Activated T-helper 1 cell treated with Interleukin-2 at 50 U/mL for 16 hours (primary cell): ENCODE data around the gene MAGOHB.

Experiments used
- DNase-seq: peaks from one replicate; pipeline ENCODE4 v3.0.0-alpha.2; 2020; ENCODE audit warnings: low read depth

MAGOHB gene

DNA sequence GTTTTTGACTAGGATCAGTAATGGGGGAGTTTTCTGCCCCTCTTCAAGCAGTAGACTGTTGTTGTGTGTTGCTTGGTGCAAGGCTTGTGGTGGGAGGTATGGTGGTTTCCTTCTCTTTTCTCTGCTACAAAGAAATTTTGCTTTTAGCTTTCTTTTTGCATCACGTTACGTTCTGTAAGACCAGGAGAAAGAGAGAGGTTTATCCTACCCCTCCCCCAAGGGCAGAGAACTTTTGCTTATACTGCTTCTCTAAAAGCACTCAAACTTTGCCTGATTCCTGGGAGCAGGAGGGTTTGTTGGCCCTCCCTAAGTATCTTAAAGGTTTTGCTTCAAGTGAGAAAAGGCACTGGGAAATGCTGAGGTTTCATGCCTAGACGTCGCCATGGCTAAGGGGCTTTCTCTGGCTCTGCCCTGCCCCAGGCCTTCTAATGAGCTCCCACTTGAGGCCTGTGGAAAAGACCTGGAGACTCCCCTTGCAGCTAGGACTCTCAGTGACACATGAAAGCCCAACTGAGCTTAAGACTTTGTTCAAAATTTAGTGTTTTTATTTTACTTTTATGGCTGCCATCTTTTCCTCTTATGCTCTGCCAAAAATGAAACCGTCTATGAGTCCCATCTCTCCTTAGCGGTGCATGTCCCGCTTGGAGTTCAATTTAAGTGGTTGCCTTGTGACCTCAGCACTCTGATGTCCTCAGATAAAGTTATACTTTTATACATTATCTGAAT, 58.5 kb downstream of the MAGOHB start:
- no peak for DNase-seq

- no peak for DNase-seq
Observed at GRCh38 chr12:10554228-10554755, 59.1 kb downstream of the MAGOHB start.
